ENCODE measurements around the gene WDR70. TPM values are rescaled to one million over a fixed set of nuclear protein-coding genes. Genes with fewer than 3 reads are reported as not detected.
"Not testable (repeated sequence)": the region's sequence is repeated elsewhere in the genome, so short reads cannot be mapped to it uniquely, and the experiment has no call there.

WDR70 gene
- total and polyA plus RNA-seq, 9 donors, result 20.9 to 36.5 (median 31.4) TPM

- DNase-seq, result no peak
- Histone ChIP-seq H3K27me3 (no peaks in the 10 kb centered on the region), H3K4me1 (ENCODE audit: insufficient read depth) (no peaks in the 10 kb centered on the region), H3K36me3 (no peaks in the 10 kb centered on the region), H3K27ac (no peak overlapping the region), H3K9me3 (no peaks in the 10 kb centered on the region), H3K4me3 (no peak overlapping the region)
- intact Hi-C loops (cut with DNase I), result no loop called here
- TF ChIP-seq CTCF (IDR thresholded peaks at IDR 0.05), result no peak
- TF ChIP-seq POLR2A (IDR thresholded peaks at IDR 0.05), result no peak
- TF ChIP-seq EP300 (IDR thresholded peaks at IDR 0.05), result no peak
- whole genome bisulfite sequencing, 3 donors, result 37 to 68% (median 45%) methylated on average over 1 of the region's 1 CpG
These were observed 48.9 kb downstream of the WDR70 start for GRCh38 chr5:37428044-37428443.

- no peaks in the 10 kb centered on the region for H3K9me3 ChIP-seq
- TF ChIP-seq POLR2A (IDR thresholded peaks at IDR 0.05), result no peak
- no peak for TF ChIP-seq CTCF (IDR thresholded peaks at IDR 0.05)
- no peak for TF ChIP-seq EP300 (IDR thresholded peaks at IDR 0.05)
- DNase-seq, result no peak
- intact Hi-C loops (cut with DNase I), result no loop called here
- no peaks in the 10 kb centered on the region for H3K36me3 ChIP-seq
- H3K27ac ChIP-seq, result no peak overlapping the region
- no peaks in the 10 kb centered on the region for H3K4me1 ChIP-seq (ENCODE audit: insufficient read depth)
- no peak overlapping the region for H3K4me3 ChIP-seq
- H3K27me3 ChIP-seq, result no peaks in the 10 kb centered on the region
These were observed 56.1 kb downstream of the WDR70 start for GRCh38 chr5:37435261-37435660.

- no peaks in the 10 kb centered on the region for H3K9me3 ChIP-seq
These were observed 57.2 kb downstream of the WDR70 start for GRCh38 chr5:37436146-37436934.

GRCh38 chr5:37437711-37438110, 58.6 kb downstream of the WDR70 start:
- H3K36me3 ChIP-seq, result no peaks in the 10 kb centered on the region
- TF ChIP-seq CTCF (IDR thresholded peaks at IDR 0.05) (no peak), POLR2A (IDR thresholded peaks at IDR 0.05) (no peak), EP300 (IDR thresholded peaks at IDR 0.05) (no peak)
- no peak overlapping the region for H3K4me3 ChIP-seq
- H3K27ac ChIP-seq, result no peak overlapping the region
- no peak for DNase-seq
- intact Hi-C loops (cut with DNase I), result no loop called here
- no peaks in the 10 kb centered on the region for H3K27me3 ChIP-seq
- no peaks in the 10 kb centered on the region for H3K4me1 ChIP-seq (ENCODE audit: insufficient read depth)
- WGBS, 3 donors, result 85 to 89% (median 85%) methylated on average over 2 of the region's 2 CpGs
- H3K9me3 ChIP-seq, result no peaks in the 10 kb centered on the region

More at GRCh38 chr5:37436146-37436934, 57.2 kb downstream of the WDR70 start:
- intact Hi-C loops (cut with DNase I), result no loop called here
- H3K36me3 ChIP-seq, result no peaks in the 10 kb centered on the region
- H3K4me3 ChIP-seq, result no peak overlapping the region
- H3K4me1 ChIP-seq (ENCODE audit: insufficient read depth), result no peaks in the 10 kb centered on the region
- DNase-seq, result no peak
- H3K27me3 ChIP-seq, result no peaks in the 10 kb centered on the region
- H3K27ac ChIP-seq, result no peak overlapping the region
- TF ChIP-seq POLR2A (IDR thresholded peaks at IDR 0.05) (no peak), CTCF (IDR thresholded peaks at IDR 0.05) (no peak), EP300 (IDR thresholded peaks at IDR 0.05) (no peak)
- WGBS, 3 donors, result 86 to 91% (median 90%) methylated on average over 3 of the region's 3 CpGs

- intact Hi-C loops (cut with DNase I); H3K9me3 ChIP-seq; H3K27me3 ChIP-seq; H3K36me3 ChIP-seq; DNase-seq; H3K27ac ChIP-seq; H3K4me1 ChIP-seq (ENCODE audit: insufficient read depth); H3K4me3 ChIP-seq: not testable (repeated sequence)
- 91 to 100% (median 94%) methylated on average over 3 of the region's 3 CpGs for WGBS, 3 donors
These were observed 66.7 kb downstream of the WDR70 start for GRCh38 chr5:37445783-37446182.

Data from ovary (tissue), 9 donors.